Measurements from ENCODE around the gene CAD. TPM values are rescaled to one million over a fixed set of nuclear protein-coding genes. Genes with fewer than 3 reads are reported as not detected.

Gene CAD
- total RNA-seq, 1 donor from 2014 or later: 51.2 TPM

GRCh38 chr2:27214941-27215340 lies 2.2 kb upstream of the CAD start:
- no peak overlapping the region for H3K4me2 ChIP-seq (ENCODE audit: low read length)
- Mint-ChIP-seq H3K27me3 (ENCODE audit: low read depth, unreplicated experiment) (no peaks in the 10 kb centered on the region), H3K9me3 (ENCODE audit: unreplicated experiment) (no peaks in the 10 kb centered on the region), H3K36me3 (ENCODE audit: low read depth, unreplicated experiment) (peaks cover 7% of the 10 kb centered on the region), H3K4me1 (ENCODE audit: low read depth, unreplicated experiment) (peaks cover 24% of the 10 kb centered on the region), H3K27ac (ENCODE audit: unreplicated experiment) (no peak overlapping the region), H3K4me3 (ENCODE audit: unreplicated experiment) (no peak overlapping the region)
- no peaks in the 10 kb centered on the region for H3K27me3 ChIP-seq (ENCODE audit: insufficient read depth, low read length)
- no peaks in the 10 kb centered on the region for H3K9me3 ChIP-seq (ENCODE audit: insufficient read depth, low read depth, low read length)
- H3K27ac ChIP-seq (ENCODE audit: low read depth, low read length): no peak overlapping the region
- H3K79me2 ChIP-seq (ENCODE audit: insufficient read depth, low read length): peaks cover 48% of the 10 kb centered on the region
- no peak for FAIRE-seq
- no peaks in the 10 kb centered on the region for H4K20me1 ChIP-seq (ENCODE audit: insufficient read depth, low read length)
- peaks cover 22% of the 10 kb centered on the region for H3K4me1 ChIP-seq (ENCODE audit: insufficient read depth, low read length)
- no peak overlapping the region for H3K4me3 ChIP-seq (ENCODE audit: insufficient read depth, low read depth, low read length)
- H3K9ac ChIP-seq (ENCODE audit: low read length): no peak overlapping the region
- DNase-seq (ENCODE audit: low read depth): no peak
- TF ChIP-seq CTCF (IDR thresholded peaks at IDR 0.05; ENCODE audit: insufficient read depth, low read depth, low read length): no peak
- TF ChIP-seq EZH2 (IDR thresholded peaks at IDR 0.05; ENCODE audit: insufficient read depth, low read length): no peak
- H2AFZ ChIP-seq (ENCODE audit: low read depth, low read length): no peak overlapping the region
- H3K36me3 ChIP-seq (ENCODE audit: insufficient read depth, low read length): peaks cover 16% of the 10 kb centered on the region

DNA sequence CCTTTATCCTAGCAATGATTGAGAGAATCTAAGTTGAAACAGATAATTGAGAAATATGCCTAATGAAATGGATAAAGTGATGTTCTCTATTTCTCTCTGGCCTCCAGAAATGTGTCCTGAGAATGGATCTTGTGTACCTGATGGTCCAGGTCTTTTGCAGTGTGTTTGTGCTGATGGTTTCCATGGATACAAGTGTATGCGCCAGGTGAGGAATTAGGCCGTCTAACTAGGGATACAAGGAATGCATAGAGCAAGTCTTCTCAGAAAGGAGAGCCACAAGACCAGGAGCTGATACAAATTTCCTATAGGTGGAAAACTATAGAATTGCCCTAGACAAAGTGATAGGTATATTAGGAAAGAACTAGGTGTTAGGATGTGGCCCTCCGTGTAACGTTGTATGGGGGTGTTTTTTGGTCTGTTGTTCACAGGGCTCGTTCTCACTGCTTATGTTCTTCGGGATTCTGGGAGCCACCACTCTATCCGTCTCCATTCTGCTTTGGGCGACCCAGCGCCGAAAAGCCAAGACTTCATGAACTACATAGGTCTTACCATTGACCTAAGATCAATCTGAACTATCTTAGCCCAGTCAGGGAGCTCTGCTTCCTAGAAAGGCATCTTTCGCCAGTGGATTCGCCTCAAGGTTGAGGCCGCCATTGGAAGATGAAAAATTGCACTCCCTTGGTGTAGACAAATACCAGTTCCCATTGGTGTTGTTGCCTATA lies 592 bp upstream of the CAD start:
- Histone ChIP-seq H3K4me2 (ENCODE audit: low read length) (peak overlapping the region; percentile 89), H3K27me3 (ENCODE audit: insufficient read depth, low read length) (no peaks in the 10 kb centered on the region), H3K4me1 (ENCODE audit: insufficient read depth, low read length) (peaks cover 16% of the 10 kb centered on the region), H3K4me3 (ENCODE audit: insufficient read depth, low read depth, low read length) (peak overlapping the region; percentile 66), H3K79me2 (ENCODE audit: insufficient read depth, low read length) (peaks cover 46% of the 10 kb centered on the region), H4K20me1 (ENCODE audit: insufficient read depth, low read length) (peaks cover 4% of the 10 kb centered on the region), H3K27ac (ENCODE audit: low read depth, low read length) (peak overlapping the region; percentile 49), H3K9me3 (ENCODE audit: insufficient read depth, low read depth, low read length) (no peaks in the 10 kb centered on the region), H3K36me3 (ENCODE audit: insufficient read depth, low read length) (peaks cover 24% of the 10 kb centered on the region), H2AFZ (ENCODE audit: low read depth, low read length) (peak overlapping the region; percentile 49), H3K9ac (ENCODE audit: low read length) (peak overlapping the region; percentile 82)
- DNase-seq (ENCODE audit: low read depth) (no peak), FAIRE-seq (no peak)
- peaks cover 21% of the 10 kb centered on the region for H3K4me1 Mint-ChIP-seq (ENCODE audit: low read depth, unreplicated experiment)
- no peaks in the 10 kb centered on the region for H3K27me3 Mint-ChIP-seq (ENCODE audit: low read depth, unreplicated experiment)
- H3K36me3 Mint-ChIP-seq (ENCODE audit: low read depth, unreplicated experiment): peaks cover 11% of the 10 kb centered on the region
- no peaks in the 10 kb centered on the region for H3K9me3 Mint-ChIP-seq (ENCODE audit: unreplicated experiment)
- peak overlapping the region; percentile 87 for H3K4me3 Mint-ChIP-seq (ENCODE audit: unreplicated experiment)
- H3K27ac Mint-ChIP-seq (ENCODE audit: unreplicated experiment): peak overlapping the region; percentile 71
- TF ChIP-seq EZH2 (IDR thresholded peaks at IDR 0.05; ENCODE audit: insufficient read depth, low read length): no peak
- no peak for TF ChIP-seq CTCF (IDR thresholded peaks at IDR 0.05; ENCODE audit: insufficient read depth, low read depth, low read length)

DNA sequence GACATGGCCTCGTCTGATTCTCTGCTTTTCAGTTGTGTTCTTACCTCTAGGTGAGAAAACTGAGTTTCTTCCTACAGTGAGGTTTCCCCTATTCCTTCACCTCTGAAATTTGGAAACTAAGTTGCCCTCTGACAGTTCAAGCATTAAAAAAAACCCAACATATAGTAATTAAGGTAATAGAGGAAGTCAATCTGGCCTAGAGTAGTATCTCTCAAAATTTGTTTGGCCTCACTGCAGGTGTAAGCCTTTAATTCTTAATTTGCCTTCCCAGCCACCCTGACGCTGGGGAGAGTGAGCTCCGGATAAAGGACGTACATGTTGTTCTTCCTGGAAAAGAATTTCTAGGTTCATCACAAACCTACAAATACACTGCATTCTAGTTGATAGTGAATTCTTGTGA lies 1.4 kb downstream of the CAD start:
- peak overlapping the region; percentile 89 for H3K4me2 ChIP-seq (ENCODE audit: low read length)
- H3K27me3 ChIP-seq (ENCODE audit: insufficient read depth, low read length): no peaks in the 10 kb centered on the region
- peaks cover 34% of the 10 kb centered on the region for H3K36me3 ChIP-seq (ENCODE audit: insufficient read depth, low read length)
- H3K36me3 Mint-ChIP-seq (ENCODE audit: low read depth, unreplicated experiment): peaks cover 19% of the 10 kb centered on the region
- H3K79me2 ChIP-seq (ENCODE audit: insufficient read depth, low read length): peaks cover 46% of the 10 kb centered on the region
- H2AFZ ChIP-seq (ENCODE audit: low read depth, low read length): no peak overlapping the region
- peaks cover 4% of the 10 kb centered on the region for H4K20me1 ChIP-seq (ENCODE audit: insufficient read depth, low read length)
- H3K4me1 ChIP-seq (ENCODE audit: insufficient read depth, low read length): peaks cover 10% of the 10 kb centered on the region
- H3K27me3 Mint-ChIP-seq (ENCODE audit: low read depth, unreplicated experiment): no peaks in the 10 kb centered on the region
- peak overlapping the region; percentile 82 for H3K9ac ChIP-seq (ENCODE audit: low read length)
- H3K4me3 ChIP-seq (ENCODE audit: insufficient read depth, low read depth, low read length): no peak overlapping the region
- H3K4me3 Mint-ChIP-seq (ENCODE audit: unreplicated experiment): peak overlapping the region; percentile 87
- no peak for FAIRE-seq
- TF ChIP-seq CTCF (IDR thresholded peaks at IDR 0.05; ENCODE audit: insufficient read depth, low read depth, low read length) (no peak), EZH2 (IDR thresholded peaks at IDR 0.05; ENCODE audit: insufficient read depth, low read length) (no peak)
- no peaks in the 10 kb centered on the region for H3K9me3 ChIP-seq (ENCODE audit: insufficient read depth, low read depth, low read length)
- DNase-seq (ENCODE audit: low read depth): no peak
- H3K9me3 Mint-ChIP-seq (ENCODE audit: unreplicated experiment): no peaks in the 10 kb centered on the region
- H3K27ac ChIP-seq (ENCODE audit: low read depth, low read length): no peak overlapping the region
- H3K4me1 Mint-ChIP-seq (ENCODE audit: low read depth, unreplicated experiment): peaks cover 12% of the 10 kb centered on the region
- peak overlapping the region; percentile 12 for H3K27ac Mint-ChIP-seq (ENCODE audit: unreplicated experiment)

Data from astrocyte (in vitro differentiated cells and primary cell).